Prostate gland (tissue), 2 donors: ENCODE data around the gene HNRNPC.

ENCODE experiments used
- CTCF ChIP-seq, 4 experiments: fragments of 200-600 bp in 2 of 4; fragments of 450-650 bp in 2 of 4; sonication (generic) in 2 of 4; IDR thresholded peaks; 1 replicate in 3 of 4; 2 replicates in 1 of 4; pipeline ENCODE4 v1.5.1; 2016 to 2019; ENCODE audit warnings: antibody characterized with exemption in 4 of 4, mild to moderate bottlenecking in 2 of 4, moderate library complexity in 2 of 4
- POLR2A ChIP-seq: fragments of 450-650 bp; IDR thresholded peaks from one replicate; pipeline ENCODE4 v1.6.1; 2016; ENCODE audit warnings: antibody characterized with exemption, mild to moderate bottlenecking
- POLR2AphosphoS5 ChIP-seq: sonication (generic); formaldehyde crosslinking; IDR thresholded peaks from one replicate; pipeline ENCODE4 v1.6.1; 2017; ENCODE audit warnings: antibody characterized with exemption

GRCh38 chr14:21200752-21201461 lies 68.3 kb downstream of the HNRNPC start:
- TF ChIP-seq CTCF (IDR thresholded peaks at IDR 0.05) (no peak), POLR2A (no peak), POLR2AphosphoS5 (no peak)
